Endothelial cell of umbilical vein (primary cell): Measurements from ENCODE around the gene OR6Q1.

Experiments used
- CTCF ChIP-seq, 2 donors: IDR thresholded peaks; 1 replicate in 1 of 2; 2 replicates in 1 of 2; pipeline ENCODE4 v1.5.1; 2011; ENCODE audit warnings: low read length in 2 of 2, mild to moderate bottlenecking in 2 of 2, moderate library complexity in 2 of 2, control low read depth in 1 of 2, inconsistent platforms in 1 of 2, low read depth in 1 of 2; ENCODE audit not compliant: insufficient read depth in 1 of 2; ENCODE audit errors: extremely low read depth in 1 of 2
- EZH2 ChIP-seq: IDR thresholded peaks from 2 replicates; pipeline ENCODE4 v1.6.1; 2012; ENCODE audit warnings: borderline replicate concordance, low read depth, mild to moderate bottlenecking, moderate library complexity, low read length, inconsistent platforms; ENCODE audit not compliant: severe bottlenecking
- TF ChIP-seq, protein P1 (sequence below): IDR thresholded peaks from 2 replicates; pipeline ENCODE4 v1.6.1; 2011; ENCODE audit not compliant: insufficient read depth, insufficient read length

DNA sequence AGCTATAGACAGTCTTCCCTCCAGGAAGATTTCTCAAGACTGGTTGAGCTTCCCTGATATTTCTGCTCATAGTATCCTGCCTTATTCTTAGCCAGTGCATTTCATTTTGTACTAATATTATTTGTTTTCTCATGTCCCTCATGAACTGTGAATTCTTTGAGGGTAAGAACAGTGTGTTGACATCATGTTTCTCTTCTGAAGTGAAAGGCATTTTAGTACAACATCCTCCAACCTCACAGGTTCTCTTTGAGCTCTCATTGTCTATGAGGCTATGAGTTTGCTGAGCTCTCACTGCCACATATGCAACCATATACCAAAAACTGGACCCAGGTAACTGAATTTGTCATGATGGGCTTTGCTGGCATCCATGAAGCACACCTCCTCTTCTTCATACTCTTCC lies at the start of gene OR6Q1:
- TF ChIP-seq CTCF (IDR thresholded peaks at IDR 0.05; ENCODE audit: extremely low read depth in 1 of 2, insufficient read depth in 1 of 2, low read depth in 1 of 2, low read length in 2 of 2) (no peak), EZH2 (no peak)
- TF ChIP-seq, protein P1, sequence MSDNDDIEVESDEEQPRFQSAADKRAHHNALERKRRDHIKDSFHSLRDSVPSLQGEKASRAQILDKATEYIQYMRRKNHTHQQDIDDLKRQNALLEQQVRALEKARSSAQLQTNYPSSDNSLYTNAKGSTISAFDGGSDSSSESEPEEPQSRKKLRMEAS, result no peak
